SU-DHL-6 (cell line): ENCODE results near the gene CBR4.

Experiments used
- H2AFZ ChIP-seq: fragments of 200-600 bp; sonication (generic); 2 replicates; pipeline ENCODE4 v1.6.1; 2014; ENCODE audit warnings: low read depth, mild to moderate bottlenecking, moderate library complexity, mixed read lengths, antibody characterized with exemption, low read length; ENCODE audit not compliant: severe bottlenecking
- H3F3A ChIP-seq: fragments of 200-600 bp; shearing (Covaris generic); 2 replicates; pipeline ENCODE4 v1.6.0; 2016; ENCODE audit warnings: antibody characterized with exemption, mild to moderate bottlenecking; ENCODE audit not compliant: insufficient read depth
- H3K27ac ChIP-seq: fragments of 200-600 bp; sonication (generic); 2 replicates; pipeline ENCODE4 v1.5.1; 2016; ENCODE audit warnings: low read depth, mild to moderate bottlenecking, low read length, moderate library complexity, mixed read lengths
- H3K27me3 ChIP-seq: fragments of 200-600 bp; sonication (generic), shearing (Covaris generic); 2 replicates; pipeline ENCODE4 v1.6.0; 2014; ENCODE audit warnings: mild to moderate bottlenecking, low read length
- H3K36me3 ChIP-seq: fragments of 200-600 bp; sonication (generic); 2 replicates; pipeline ENCODE4 v1.6.1; 2014; ENCODE audit warnings: mild to moderate bottlenecking, low read length, mixed read lengths
- H3K4me2 ChIP-seq: fragments of 300-600, 200-600 bp; shearing (Covaris generic), sonication (generic); 2 replicates; pipeline ENCODE4 v1.6.0; 2014; ENCODE audit warnings: low read length, low read depth, mild to moderate bottlenecking; ENCODE audit not compliant: poor library complexity, severe bottlenecking
- H3K4me3 ChIP-seq: fragments of 200-600 bp; sonication (generic); 2 replicates; pipeline ENCODE4 v1.5.1; 2014; ENCODE audit warnings: antibody characterized with exemption, low read length, mild to moderate bottlenecking, mixed read lengths; ENCODE audit not compliant: insufficient read depth, poor library complexity, severe bottlenecking
- H3K79me2 ChIP-seq: fragments of 200-600 bp; sonication (generic); 2 replicates; pipeline ENCODE4 v1.6.1; 2014; ENCODE audit warnings: mild to moderate bottlenecking, low read length, moderate library complexity; ENCODE audit not compliant: insufficient read depth
- H3K9ac ChIP-seq: fragments of 200-600 bp; sonication (generic); 2 replicates; pipeline ENCODE4 v1.7.0; 2014; ENCODE audit warnings: mild to moderate bottlenecking, low read length
- H3K9me2 ChIP-seq: fragments of 200-600 bp; sonication (generic); replicated peaks from 2 replicates; pipeline ENCODE4 v1.6.1; 2014; ENCODE audit warnings: low read length; ENCODE audit not compliant: insufficient read depth
- H3K9me3 ChIP-seq: fragments of 200-600 bp; sonication (generic); 2 replicates; pipeline ENCODE4 v1.6.1; 2014; ENCODE audit warnings: low read length, mixed read lengths; ENCODE audit not compliant: insufficient read depth
- H4K20me1 ChIP-seq: fragments of 200-600 bp; sonication (generic); 2 replicates; pipeline ENCODE4 v1.6.1; 2014; ENCODE audit warnings: low read depth, mild to moderate bottlenecking, antibody characterized with exemption, low read length, moderate library complexity, mixed read lengths
- CTCF ChIP-seq: fragments of 200-600 bp; sonication (generic); IDR thresholded peaks from one replicate; pipeline ENCODE4 v1.5.1; 2017; ENCODE audit warnings: antibody characterized with exemption, mild to moderate bottlenecking, low read length, moderate library complexity; ENCODE audit not compliant: insufficient read depth, poor library complexity, severe bottlenecking
- EZH2phosphoT487 ChIP-seq: fragments of 200-600 bp; sonication (generic), shearing (Covaris generic); conservative IDR thresholded peaks from 2 replicates; pipeline ENCODE4 v1.6.1; 2018; ENCODE audit warnings: mild to moderate bottlenecking, antibody characterized with exemption, low read length, moderate library complexity, mixed read lengths

Gene CBR4

GRCh38 chr4:169000315-169000714 is 9.7 kb downstream of the CBR4 start:
- Histone ChIP-seq H3K27ac (no peak overlapping the region), H3K36me3 (peaks cover 44% of the 10 kb centered on the region), H3K9ac (no peak overlapping the region), H3K9me3 (no peaks in the 10 kb centered on the region), H3K4me3 (no peak overlapping the region), H2AFZ (no peak overlapping the region), H3K4me2 (no peak overlapping the region), H4K20me1 (no peaks in the 10 kb centered on the region), H3K79me2 (no peaks in the 10 kb centered on the region), H3K27me3 (no peaks in the 10 kb centered on the region), H3F3A (no peaks in the 10 kb centered on the region), H3K9me2 (no peaks in the 10 kb centered on the region)
- no peak for TF ChIP-seq EZH2phosphoT487
- TF ChIP-seq CTCF: no peak

GRCh38 chr4:168999809-169000208 is 10.2 kb downstream of the CBR4 start:
- no peak overlapping the region for H3K9ac ChIP-seq
- H3K9me2 ChIP-seq: no peaks in the 10 kb centered on the region
- no peak overlapping the region for H3K27ac ChIP-seq
- no peak overlapping the region for H3K4me2 ChIP-seq
- no peaks in the 10 kb centered on the region for H4K20me1 ChIP-seq
- H3K79me2 ChIP-seq: no peaks in the 10 kb centered on the region
- H3K4me3 ChIP-seq: no peak overlapping the region
- no peak overlapping the region for H2AFZ ChIP-seq
- H3K27me3 ChIP-seq: no peaks in the 10 kb centered on the region
- H3F3A ChIP-seq: no peaks in the 10 kb centered on the region
- H3K9me3 ChIP-seq: no peaks in the 10 kb centered on the region
- no peak for TF ChIP-seq CTCF
- no peak for TF ChIP-seq EZH2phosphoT487
- H3K36me3 ChIP-seq: peaks cover 39% of the 10 kb centered on the region

GRCh38 chr4:168998596-168998995 is 11.5 kb downstream of the CBR4 start:
- Histone ChIP-seq H3K4me2 (no peak overlapping the region), H3K27me3 (no peaks in the 10 kb centered on the region), H3K9me3 (no peaks in the 10 kb centered on the region), H3K27ac (no peak overlapping the region), H3K79me2 (no peaks in the 10 kb centered on the region), H2AFZ (no peak overlapping the region), H3K4me3 (no peak overlapping the region), H3K9me2 (no peaks in the 10 kb centered on the region), H3K9ac (no peak overlapping the region), H3K36me3 (peaks cover 39% of the 10 kb centered on the region), H4K20me1 (no peaks in the 10 kb centered on the region), H3F3A (no peaks in the 10 kb centered on the region)
- TF ChIP-seq CTCF: no peak
- no peak for TF ChIP-seq EZH2phosphoT487
